Endothelial cell of umbilical vein (primary cell): ENCODE results near the gene CERKL.

ENCODE experiments used
- CTCF ChIP-seq, 2 donors: IDR thresholded peaks; 1 replicate in 1 of 2; 2 replicates in 1 of 2; pipeline ENCODE4 v1.5.1; 2011; ENCODE audit warnings: low read length in 2 of 2, mild to moderate bottlenecking in 2 of 2, moderate library complexity in 2 of 2, control low read depth in 1 of 2, inconsistent platforms in 1 of 2, low read depth in 1 of 2; ENCODE audit not compliant: insufficient read depth in 1 of 2; ENCODE audit errors: extremely low read depth in 1 of 2
- EZH2 ChIP-seq: IDR thresholded peaks from 2 replicates; pipeline ENCODE4 v1.6.1; 2012; ENCODE audit warnings: borderline replicate concordance, low read depth, mild to moderate bottlenecking, moderate library complexity, low read length, inconsistent platforms; ENCODE audit not compliant: severe bottlenecking
- FOS ChIP-seq: IDR thresholded peaks from 2 replicates; pipeline ENCODE4 v1.6.1; 2011; ENCODE audit warnings: mild to moderate bottlenecking, low read length, moderate library complexity, borderline replicate concordance; ENCODE audit not compliant: insufficient read depth
- MAX ChIP-seq: IDR thresholded peaks from 2 replicates; pipeline ENCODE4 v1.6.1; 2011; ENCODE audit not compliant: insufficient read depth, insufficient read length
- MYC ChIP-seq: IDR thresholded peaks from one replicate; pipeline ENCODE4 v1.6.1; 2011; ENCODE audit warnings: mild to moderate bottlenecking, low read depth, low read length
- POLR2A ChIP-seq: IDR thresholded peaks from 2 replicates; pipeline ENCODE4 v1.6.1; 2012; ENCODE audit warnings: low read depth, mild to moderate bottlenecking, control low read depth, low read length
- POLR2AphosphoS5 ChIP-seq: IDR thresholded peaks from 2 replicates; pipeline ENCODE4 v1.6.1; 2012; ENCODE audit warnings: low read depth, mild to moderate bottlenecking, control low read depth, low read length, moderate library complexity; ENCODE audit not compliant: insufficient read depth

GRCh38 chr2:181586569-181587081 is 70.3 kb downstream of the CERKL start:
- no peak for TF ChIP-seq CTCF (IDR thresholded peaks at IDR 0.05; ENCODE audit: extremely low read depth in 1 of 2, insufficient read depth in 1 of 2, low read depth in 1 of 2, low read length in 2 of 2)
- TF ChIP-seq POLR2AphosphoS5: no peak
- TF ChIP-seq POLR2A: no peak
- no peak for TF ChIP-seq EZH2
- TF ChIP-seq MAX: no peak
- no peak for TF ChIP-seq MYC
- TF ChIP-seq FOS: no peak
